Dendritic cell treated with granulocyte-macrophage colony-stimulating factor and Interleukin-4, amounts not matched to agents 40 ng/mL and 50 ng/mL, for 4 days (primary cell): ENCODE data around the gene IGF2BP2.
A peak's percentile ranks its signal among the peaks of the same experiment; 100 is the strongest.

Source experiments
- H3K27ac Mint-ChIP-seq: one replicate; pipeline ENCODE4 v1.8.0; 2022; ENCODE audit warnings: mild to moderate bottlenecking, mixed read lengths
- H3K27me3 Mint-ChIP-seq: one replicate; pipeline ENCODE4 v1.8.0; 2022; ENCODE audit warnings: mild to moderate bottlenecking, mixed read lengths
- H3K36me3 Mint-ChIP-seq: one replicate; pipeline ENCODE4 v1.8.0; 2022; ENCODE audit warnings: low read depth, mixed read lengths
- H3K4me1 Mint-ChIP-seq: one replicate; pipeline ENCODE4 v1.8.0; 2022; ENCODE audit warnings: low read depth, mixed read lengths
- H3K4me3 Mint-ChIP-seq: one replicate; pipeline ENCODE4 v1.8.0; 2022; ENCODE audit warnings: mild to moderate bottlenecking, moderate library complexity, mixed read lengths
- H3K9me3 Mint-ChIP-seq: one replicate; pipeline ENCODE4 v1.8.0; 2022; ENCODE audit warnings: mixed read lengths
- intact Hi-C: fragments of 100-400 bp; cut with micrococcal nuclease; formaldehyde crosslinking; loops from one replicate; pipeline ENCODE4 v1.15.0; 2022

The IGF2BP2 gene

DNA sequence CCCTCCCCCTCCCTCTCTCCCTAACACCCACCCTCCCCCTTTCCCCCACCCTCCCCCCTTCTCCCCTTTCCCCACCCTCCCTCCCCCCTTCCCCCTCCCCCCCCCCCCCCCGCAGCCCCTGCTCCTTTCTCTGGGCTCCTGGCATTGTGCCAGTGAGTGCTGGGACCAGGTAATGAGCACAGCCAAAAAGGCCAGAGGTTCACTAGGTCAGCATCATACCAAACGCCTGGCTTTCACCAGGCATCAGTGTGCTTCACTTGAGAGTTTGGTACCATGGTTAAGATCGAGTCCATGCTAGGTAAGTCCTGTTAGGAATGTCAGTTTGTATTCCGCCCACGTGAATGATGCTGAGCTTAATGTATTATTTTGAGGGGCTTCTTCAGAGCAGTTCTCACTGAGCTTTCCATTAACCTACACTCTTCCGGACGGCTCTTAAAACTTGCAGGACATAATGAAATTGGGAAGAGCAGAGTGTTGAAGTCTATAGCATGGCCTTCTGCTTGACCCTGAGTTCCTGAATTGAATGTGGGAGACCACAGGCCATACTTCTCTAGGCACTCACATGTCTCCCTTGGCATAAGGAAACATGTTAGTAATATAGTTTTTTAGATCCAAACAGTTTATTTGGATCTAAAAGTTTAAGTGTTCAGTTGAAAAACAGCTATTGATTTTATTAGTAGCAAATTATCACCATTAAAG, 193.2 kb downstream of the IGF2BP2 start:
- Mint-ChIP-seq H3K27ac (no peak overlapping the region), H3K4me1 (peaks cover 9% of the 10 kb centered on the region)

DNA sequence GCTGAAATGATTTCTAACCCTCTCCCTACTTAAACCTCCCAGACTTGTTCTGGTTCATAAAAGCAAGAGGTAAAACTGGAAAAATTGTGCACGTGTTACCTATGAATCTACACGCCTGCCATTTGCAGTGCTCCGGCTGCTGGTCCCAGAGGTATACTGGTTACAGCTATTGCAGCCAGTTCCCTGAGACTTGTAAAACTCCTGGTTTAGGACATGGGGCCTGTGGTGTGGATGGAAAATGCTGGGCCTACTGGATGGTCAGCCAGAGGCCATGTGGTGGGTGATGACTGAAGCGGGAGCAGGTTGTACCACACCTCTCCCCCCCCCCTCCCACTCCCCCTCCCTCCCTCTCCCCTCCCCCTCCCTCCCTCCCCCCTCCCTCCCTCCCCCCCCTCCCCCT, 193.7 kb downstream of the IGF2BP2 start:
- Mint-ChIP-seq H3K27ac (no peak overlapping the region), H3K36me3 (peaks cover 36% of the 10 kb centered on the region), H3K4me1 (peaks cover 9% of the 10 kb centered on the region), H3K4me3 (no peak overlapping the region), H3K9me3 (no peaks in the 10 kb centered on the region), H3K27me3 (no peaks in the 10 kb centered on the region)
- intact Hi-C loops: no loop called here

More for the DNA sequence above, 193.2 kb downstream of the IGF2BP2 start:
- intact Hi-C loops: no loop called here
- Mint-ChIP-seq H3K27me3 (no peaks in the 10 kb centered on the region), H3K36me3 (peaks cover 31% of the 10 kb centered on the region), H3K4me3 (no peak overlapping the region), H3K9me3 (no peaks in the 10 kb centered on the region)

DNA sequence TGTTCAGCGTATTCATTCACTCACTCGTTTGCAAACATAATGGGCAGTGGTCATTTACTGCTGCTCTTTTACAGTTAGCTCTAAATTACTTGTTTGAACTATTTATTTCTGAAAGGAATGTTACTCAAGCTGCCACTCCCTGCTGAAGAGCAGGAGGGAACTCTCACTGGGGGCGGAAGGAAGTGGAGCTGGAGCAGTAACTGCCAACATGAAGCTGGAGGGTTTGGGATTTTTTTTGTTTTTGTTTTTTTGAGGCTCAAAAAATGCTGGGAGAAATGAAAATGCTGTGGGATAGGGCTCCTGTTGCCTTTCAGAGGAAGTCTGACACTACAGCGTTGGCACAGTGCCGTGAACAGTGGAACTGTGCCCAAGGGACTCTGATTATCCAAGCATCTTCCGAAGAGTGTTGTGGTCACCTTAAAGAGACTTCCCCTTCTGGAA, 194.6 kb downstream of the IGF2BP2 start:
- H3K27ac Mint-ChIP-seq: peak overlapping the region; percentile 24
- intact Hi-C loops: no loop called here

DNA sequence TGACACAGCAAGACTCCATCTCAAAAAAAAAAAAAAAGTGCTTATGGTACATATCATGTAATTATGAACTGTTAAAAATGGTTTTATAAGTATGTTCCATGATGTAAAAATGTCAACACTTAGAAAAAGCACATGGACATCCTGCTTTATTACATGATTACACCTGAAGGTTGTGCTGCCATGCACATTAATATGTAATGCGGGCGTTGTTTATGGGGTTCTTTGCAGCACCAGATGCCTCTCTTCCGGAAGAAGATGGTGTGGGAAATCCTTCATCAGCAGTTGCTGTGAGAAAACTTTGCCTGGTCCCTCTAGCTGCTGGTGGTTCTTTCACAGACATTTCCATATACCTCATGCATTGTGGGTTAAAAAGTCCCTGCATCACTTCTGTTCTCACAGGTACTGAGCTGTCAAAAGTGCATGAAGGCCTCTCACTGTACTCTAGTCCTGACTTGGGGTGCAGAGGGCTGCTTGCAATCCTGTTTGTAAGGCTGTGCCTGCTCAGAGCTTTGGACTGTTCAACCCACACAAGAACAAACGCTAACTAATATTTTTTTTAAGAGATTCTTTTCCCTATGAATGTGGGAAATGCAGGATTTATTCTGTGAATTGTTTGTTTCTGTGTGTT, 195.2 kb downstream of the IGF2BP2 start:
- peaks cover 9% of the 10 kb centered on the region for H3K4me1 Mint-ChIP-seq
- intact Hi-C loops: no loop called here
- peak overlapping the region; percentile 24 for H3K27ac Mint-ChIP-seq

More for the DNA sequence above, 194.6 kb downstream of the IGF2BP2 start:
- H3K9me3 Mint-ChIP-seq: no peaks in the 10 kb centered on the region
- H3K36me3 Mint-ChIP-seq: peaks cover 45% of the 10 kb centered on the region
- no peaks in the 10 kb centered on the region for H3K27me3 Mint-ChIP-seq
- peaks cover 9% of the 10 kb centered on the region for H3K4me1 Mint-ChIP-seq
- no peak overlapping the region for H3K4me3 Mint-ChIP-seq

DNA sequence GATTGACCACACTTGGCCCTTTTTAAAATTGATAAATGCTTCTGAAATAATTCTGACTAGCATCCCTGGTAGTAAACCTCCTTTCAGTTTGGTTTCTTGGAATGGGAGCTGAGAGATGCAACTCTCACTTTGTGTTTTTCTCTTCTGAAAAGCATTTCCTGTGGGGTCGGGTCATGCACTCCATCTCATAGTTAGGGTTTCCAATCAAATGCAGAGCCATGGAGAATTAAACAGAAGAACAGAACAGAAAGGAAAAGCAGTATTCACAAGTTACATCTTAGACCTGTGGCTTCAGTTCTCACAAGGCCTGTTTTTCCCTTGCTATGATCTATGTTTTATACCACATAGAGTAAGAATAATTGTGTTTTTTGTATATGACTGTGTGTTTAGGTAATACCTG, 199.1 kb downstream of the IGF2BP2 start:
- Mint-ChIP-seq H3K4me1 (peaks cover 9% of the 10 kb centered on the region), H3K36me3 (peaks cover 68% of the 10 kb centered on the region), H3K4me3 (no peak overlapping the region), H3K27ac (no peak overlapping the region), H3K9me3 (no peaks in the 10 kb centered on the region), H3K27me3 (no peaks in the 10 kb centered on the region)
- intact Hi-C loops: no loop called here

More for the DNA sequence above, 195.2 kb downstream of the IGF2BP2 start:
- no peak overlapping the region for H3K4me3 Mint-ChIP-seq
- no peaks in the 10 kb centered on the region for H3K9me3 Mint-ChIP-seq
- H3K36me3 Mint-ChIP-seq: peaks cover 50% of the 10 kb centered on the region
- H3K27me3 Mint-ChIP-seq: no peaks in the 10 kb centered on the region

DNA sequence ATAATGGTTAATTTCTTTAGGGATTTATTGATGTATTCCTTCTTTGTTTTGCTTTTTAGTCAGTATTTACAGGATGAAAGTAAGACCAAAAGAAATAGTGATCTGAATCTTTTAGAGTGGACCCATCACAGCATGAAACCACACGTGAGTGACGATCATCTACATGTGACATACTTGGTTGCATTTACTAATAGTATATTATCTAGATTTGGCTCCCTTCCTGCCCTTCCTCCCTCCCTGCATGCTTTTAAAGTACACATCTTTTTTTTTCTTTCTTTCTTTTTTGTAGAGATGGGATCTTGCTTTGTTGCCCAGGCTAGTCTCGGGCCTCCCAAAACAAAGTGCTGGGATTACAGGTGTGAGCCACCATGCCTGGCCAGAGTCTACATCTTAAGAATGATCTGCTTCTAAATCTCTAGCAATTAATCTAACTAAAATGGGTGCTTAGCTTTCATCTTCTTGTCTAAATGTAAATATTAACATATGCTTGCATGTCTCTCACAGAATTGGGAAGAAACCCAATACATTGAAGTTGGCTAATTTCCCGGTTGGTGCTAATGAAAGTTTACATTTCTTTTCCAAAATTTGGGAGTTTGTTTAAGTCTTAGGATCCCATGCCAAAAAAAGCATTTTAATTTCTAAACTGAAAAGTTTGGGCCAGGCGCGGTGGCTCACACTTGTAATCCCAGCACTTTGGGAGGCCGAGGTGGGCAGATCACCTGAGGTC, 200.7 kb downstream of the IGF2BP2 start:
- no peak overlapping the region for H3K4me3 Mint-ChIP-seq
- H3K4me1 Mint-ChIP-seq: no peaks in the 10 kb centered on the region
- no peak overlapping the region for H3K27ac Mint-ChIP-seq
- intact Hi-C loops: no loop called here
- H3K27me3 Mint-ChIP-seq: no peaks in the 10 kb centered on the region
- no peaks in the 10 kb centered on the region for H3K9me3 Mint-ChIP-seq
- peaks cover 82% of the 10 kb centered on the region for H3K36me3 Mint-ChIP-seq

DNA sequence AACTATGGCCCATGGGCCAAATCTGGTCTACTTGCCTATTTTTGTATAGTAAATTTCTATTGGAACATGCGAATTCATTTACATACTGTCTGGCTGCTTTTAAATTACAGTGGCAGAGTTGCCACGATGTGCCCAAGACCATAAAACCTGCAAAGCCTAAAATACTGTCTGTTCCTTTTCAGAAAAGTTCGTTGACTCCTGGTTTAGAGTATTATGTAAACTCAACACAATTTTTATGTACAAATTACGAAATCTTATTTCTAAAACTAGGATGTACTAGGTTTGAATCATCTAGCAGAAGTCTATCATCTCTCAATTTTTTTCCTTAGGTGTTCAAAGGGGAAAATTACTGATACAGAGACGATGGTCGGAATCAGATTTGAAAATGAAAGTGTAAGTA, 211.8 kb downstream of the IGF2BP2 start:
- intact Hi-C loops: no loop called here
- peaks cover 88% of the 10 kb centered on the region for H3K36me3 Mint-ChIP-seq
- no peak overlapping the region for H3K4me3 Mint-ChIP-seq
- H3K27me3 Mint-ChIP-seq: no peaks in the 10 kb centered on the region
- no peaks in the 10 kb centered on the region for H3K4me1 Mint-ChIP-seq
- no peaks in the 10 kb centered on the region for H3K9me3 Mint-ChIP-seq
- H3K27ac Mint-ChIP-seq: no peak overlapping the region

DNA sequence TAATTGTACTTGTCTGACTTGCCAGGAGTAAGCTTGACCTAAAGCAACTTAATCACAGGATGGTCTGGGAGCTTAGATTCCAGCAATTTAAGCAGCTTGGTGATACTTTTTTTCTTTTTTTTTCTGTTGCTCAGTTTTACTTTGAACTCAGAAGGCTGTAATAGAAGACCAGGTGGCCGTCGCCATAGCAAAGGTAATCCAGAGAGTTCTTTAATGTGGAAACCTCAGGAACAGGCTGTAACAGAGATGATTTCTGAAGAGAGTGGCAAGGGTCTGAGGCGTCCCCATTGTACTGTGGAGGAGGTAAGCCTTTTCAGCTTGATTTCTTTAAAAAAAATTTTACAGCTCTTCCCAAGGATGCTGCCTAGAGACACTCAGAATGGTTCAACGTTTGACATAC, 218.6 kb downstream of the IGF2BP2 start:
- Mint-ChIP-seq H3K9me3 (no peaks in the 10 kb centered on the region), H3K27me3 (no peaks in the 10 kb centered on the region), H3K4me1 (no peaks in the 10 kb centered on the region), H3K27ac (no peak overlapping the region), H3K4me3 (no peak overlapping the region), H3K36me3 (peaks cover 99% of the 10 kb centered on the region)
- intact Hi-C loops: no loop called here

DNA sequence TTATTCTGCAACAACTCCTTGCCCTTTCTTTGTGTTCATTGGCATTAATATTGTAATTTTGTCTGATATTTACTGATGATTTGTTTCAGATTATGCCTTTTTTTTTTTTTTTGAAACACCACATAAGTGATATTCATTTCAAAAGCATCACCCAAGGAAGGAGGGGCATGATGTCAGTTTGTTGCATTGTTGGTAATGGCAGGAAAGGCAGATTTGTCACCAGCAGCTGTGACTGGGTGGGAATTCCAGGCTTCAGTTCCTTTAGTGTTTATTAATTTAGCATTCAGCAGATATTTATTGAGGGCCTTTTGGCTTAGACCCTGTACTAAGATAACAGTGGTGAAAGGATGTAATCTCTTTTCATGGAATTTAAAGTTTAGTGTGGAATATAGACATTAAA, 219.3 kb downstream of the IGF2BP2 start:
- H3K27ac Mint-ChIP-seq: no peak overlapping the region
- peaks cover 99% of the 10 kb centered on the region for H3K36me3 Mint-ChIP-seq

DNA sequence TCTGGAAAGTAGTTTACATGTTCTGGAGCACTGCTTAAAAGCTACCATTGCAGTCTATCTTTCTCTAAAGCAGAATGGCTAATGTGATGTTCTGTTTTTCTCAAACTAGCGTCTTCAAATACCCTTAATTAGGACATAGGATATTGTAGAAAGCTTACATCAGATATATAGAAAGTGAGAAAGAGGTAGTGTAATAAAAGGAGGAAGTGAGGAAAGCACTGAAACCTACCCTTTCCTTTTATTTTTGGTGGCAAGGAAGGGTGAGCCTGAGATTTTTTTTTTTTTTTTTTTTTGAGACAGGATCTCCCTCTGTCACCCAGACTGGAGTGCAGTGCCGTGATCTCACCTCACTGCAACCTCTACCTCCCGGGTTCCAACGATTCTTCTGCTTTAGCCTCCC, 229.3 kb downstream of the IGF2BP2 start:
- Mint-ChIP-seq H3K9me3 (no peaks in the 10 kb centered on the region), H3K4me1 (peaks cover 27% of the 10 kb centered on the region), H3K27me3 (no peaks in the 10 kb centered on the region), H3K4me3 (no peak overlapping the region), H3K27ac (no peak overlapping the region), H3K36me3 (peaks cover 56% of the 10 kb centered on the region)
- intact Hi-C loops: no loop called here

More for the DNA sequence above, 219.3 kb downstream of the IGF2BP2 start:
- Mint-ChIP-seq H3K9me3 (no peaks in the 10 kb centered on the region), H3K4me1 (no peaks in the 10 kb centered on the region), H3K27me3 (no peaks in the 10 kb centered on the region), H3K4me3 (no peak overlapping the region)
- intact Hi-C loops: no loop called here

DNA sequence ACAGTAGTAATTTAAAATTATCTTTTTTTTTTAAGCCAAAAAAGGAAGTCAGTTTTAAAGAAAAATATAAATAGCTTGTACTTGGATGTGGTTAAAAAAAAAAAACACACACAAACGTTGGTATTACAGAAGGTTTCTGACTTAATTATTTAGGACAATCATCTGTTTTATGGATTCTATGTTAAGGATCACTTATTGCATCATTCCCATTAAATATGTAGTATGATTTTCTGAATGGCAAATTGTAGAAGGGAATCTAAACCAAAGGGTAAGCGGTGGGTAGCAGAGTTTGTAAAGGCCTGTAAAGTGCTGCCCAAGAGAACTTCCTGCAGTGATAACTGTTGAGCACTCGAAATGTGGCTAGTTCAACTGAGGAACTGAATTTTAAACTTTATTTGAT, 230.8 kb downstream of the IGF2BP2 start:
- intact Hi-C loops: no loop called here
- Mint-ChIP-seq H3K36me3 (peaks cover 47% of the 10 kb centered on the region), H3K27me3 (no peaks in the 10 kb centered on the region), H3K4me1 (peaks cover 22% of the 10 kb centered on the region), H3K27ac (no peak overlapping the region), H3K9me3 (no peaks in the 10 kb centered on the region), H3K4me3 (no peak overlapping the region)
